ENCODE measurements around the gene ADRA2C.
"Not testable (repeated sequence)": the region's sequence is repeated elsewhere in the genome, so short reads cannot be mapped to it uniquely, and the experiment has no call there.

The ADRA2C gene

GRCh38 chr4:3813151-3814052, 47.2 kb downstream of the ADRA2C start:
- DNase-seq (ENCODE audit: low read depth): no peak

- no peak for DNase-seq (ENCODE audit: low read depth)
Observed at GRCh38 chr4:3814053-3814570, 47.9 kb downstream of the ADRA2C start.

- DNase-seq (ENCODE audit: low read depth): not testable (repeated sequence)
Observed at GRCh38 chr4:3814838-3815237, 48.7 kb downstream of the ADRA2C start.

- DNase-seq (ENCODE audit: low read depth): no peak
Observed at GRCh38 chr4:3816256-3816825, 50.2 kb downstream of the ADRA2C start.

GRCh38 chr4:3816983-3817960, 51.1 kb downstream of the ADRA2C start:
- DNase-seq (ENCODE audit: low read depth): no peak

All from activated T-helper 9 cell treated with anti-CD3 and anti-CD28 coated beads, Interleukin-2, amount 50 U/mL, for 16 hours (primary cell).